Measurements from ENCODE around the gene TNFRSF14.

TNFRSF14 gene

GRCh38 chr1:2597441-2598328 lies 41.5 kb downstream of the TNFRSF14 start:
- FAIRE-seq = no peak

GRCh38 chr1:2598329-2598931 lies 42.3 kb downstream of the TNFRSF14 start:
- no peak for DNase-seq (ENCODE audit: low spot score)
- FAIRE-seq = no peak

More at GRCh38 chr1:2597441-2598328, 41.5 kb downstream of the TNFRSF14 start:
- no peak for DNase-seq (ENCODE audit: low spot score)

GRCh38 chr1:2601721-2602303 lies 45.6 kb downstream of the TNFRSF14 start:
- DNase-seq (ENCODE audit: low spot score) (no peak), FAIRE-seq (no peak)

GRCh38 chr1:2602311-2602835 lies 46.2 kb downstream of the TNFRSF14 start:
- no peak for FAIRE-seq
- no peak for DNase-seq (ENCODE audit: low spot score)

- no peak for DNase-seq (ENCODE audit: low spot score)
- FAIRE-seq = no peak
Observed at GRCh38 chr1:2602866-2603520, 46.8 kb downstream of the TNFRSF14 start.

GRCh38 chr1:2603521-2604155 lies 47.5 kb downstream of the TNFRSF14 start:
- DNase-seq (ENCODE audit: low spot score) = no peak
- FAIRE-seq = no peak

- FAIRE-seq (no peak), DNase-seq (ENCODE audit: low spot score) (no peak)
Observed at GRCh38 chr1:2604156-2604843, 48.1 kb downstream of the TNFRSF14 start.

- DNase-seq (ENCODE audit: low spot score) (no peak), FAIRE-seq (no peak)
Observed at GRCh38 chr1:2604844-2605508, 48.8 kb downstream of the TNFRSF14 start.

GRCh38 chr1:2605509-2606395 lies 49.6 kb downstream of the TNFRSF14 start:
- DNase-seq (ENCODE audit: low spot score) = no peak
- no peak for FAIRE-seq

- FAIRE-seq = no peak
- DNase-seq (ENCODE audit: low spot score) = no peak
Observed at GRCh38 chr1:2606396-2606880, 50.3 kb downstream of the TNFRSF14 start.

- no peak for FAIRE-seq
- no peak for DNase-seq (ENCODE audit: low spot score)
Observed at GRCh38 chr1:2606881-2607621, 50.9 kb downstream of the TNFRSF14 start.

- no peak for FAIRE-seq
- no peak for DNase-seq (ENCODE audit: low spot score)
Observed at GRCh38 chr1:2607641-2608091, 51.5 kb downstream of the TNFRSF14 start.

GRCh38 chr1:2609319-2610035 lies 53.3 kb downstream of the TNFRSF14 start:
- DNase-seq (ENCODE audit: low spot score) (no peak), FAIRE-seq (no peak)

GRCh38 chr1:2610036-2610959 lies 54.1 kb downstream of the TNFRSF14 start:
- DNase-seq (ENCODE audit: low spot score) (no peak), FAIRE-seq (no peak)

- DNase-seq (ENCODE audit: low spot score) (no peak), FAIRE-seq (no peak)
Observed at GRCh38 chr1:2611031-2611501, 54.9 kb downstream of the TNFRSF14 start.
